Measurements from ENCODE around the gene TRIM59.

Gene TRIM59

GRCh38 chr3:160460033-160460432 is 10.4 kb upstream of the TRIM59 start:
- no peak overlapping the region for H2BK5ac ChIP-seq (ENCODE audit: low read depth, low read length, poor library complexity)
- H2BK12ac ChIP-seq (ENCODE audit: low read length), result no peak overlapping the region
- no peak overlapping the region for H3K14ac ChIP-seq (ENCODE audit: low read length)
- H3K4me1 ChIP-seq (ENCODE audit: control insufficient read depth in 1 of 2, insufficient read depth in 2 of 2, low read length in 2 of 2), result no peaks in the 10 kb centered on the region
- H2BK120ac ChIP-seq (ENCODE audit: insufficient read depth, low read length, poor library complexity), result no peak overlapping the region
- H3K79me1 ChIP-seq (ENCODE audit: low read length), result no peaks in the 10 kb centered on the region
- H4K8ac ChIP-seq (ENCODE audit: low read depth, low read length), result no peak overlapping the region
- H3K36me3 ChIP-seq (ENCODE audit: control insufficient read depth in 1 of 2, insufficient read depth in 2 of 2, low read length in 2 of 2), result no peaks in the 10 kb centered on the region
- no peak overlapping the region for H3K18ac ChIP-seq (ENCODE audit: low read length)
- H3K9ac ChIP-seq (ENCODE audit: low read length), result no peak overlapping the region
- no peaks in the 10 kb centered on the region for H3K27me3 ChIP-seq (ENCODE audit: insufficient read depth, low read length)
- H4K12ac ChIP-seq (ENCODE audit: low read depth, low read length), result no peak overlapping the region
- no peak overlapping the region for H2AK5ac ChIP-seq (ENCODE audit: low read length)
- no peak overlapping the region for H3K4ac ChIP-seq (ENCODE audit: low read depth, low read length)
- no peak overlapping the region for H4K91ac ChIP-seq (ENCODE audit: low read depth, low read length)
- no peak overlapping the region for H3K27ac ChIP-seq (ENCODE audit: low read depth, low read length)
- H3K23ac ChIP-seq (ENCODE audit: low read length), result no peak overlapping the region
- peaks cover 3% of the 10 kb centered on the region for H3K9me3 ChIP-seq (ENCODE audit: insufficient read depth, low read depth, low read length)
- H3K4me2 ChIP-seq (ENCODE audit: low read length), result no peak overlapping the region
- no peaks in the 10 kb centered on the region for H3K79me2 ChIP-seq (ENCODE audit: control insufficient read depth, insufficient read depth, low read length, poor library complexity)
- no peak overlapping the region for H3K4me3 ChIP-seq (ENCODE audit: low read depth, low read length)
- no peak for DNase-seq
- no peak overlapping the region for H2AFZ ChIP-seq (ENCODE audit: insufficient read depth, low read length, poor library complexity)
- WGBS (ENCODE audit: extremely low coverage, insufficient coverage, insufficient read length), result no CpG with 5 or more reads among the region's 3 CpGs

GRCh38 chr3:160459450-160459970 is 9.9 kb upstream of the TRIM59 start:
- H4K12ac ChIP-seq (ENCODE audit: low read depth, low read length), result no peak overlapping the region
- no peak overlapping the region for H2AK5ac ChIP-seq (ENCODE audit: low read length)
- no peaks in the 10 kb centered on the region for H3K4me1 ChIP-seq (ENCODE audit: control insufficient read depth in 1 of 2, insufficient read depth in 2 of 2, low read length in 2 of 2)
- no peak overlapping the region for H3K27ac ChIP-seq (ENCODE audit: low read depth, low read length)
- DNase-seq, result no peak
- H3K79me1 ChIP-seq (ENCODE audit: low read length), result no peaks in the 10 kb centered on the region
- no peak overlapping the region for H3K4me2 ChIP-seq (ENCODE audit: low read length)
- no peak overlapping the region for H4K91ac ChIP-seq (ENCODE audit: low read depth, low read length)
- no peak overlapping the region for H3K9ac ChIP-seq (ENCODE audit: low read length)
- no peak overlapping the region for H2BK120ac ChIP-seq (ENCODE audit: insufficient read depth, low read length, poor library complexity)
- H3K79me2 ChIP-seq (ENCODE audit: control insufficient read depth, insufficient read depth, low read length, poor library complexity), result no peaks in the 10 kb centered on the region
- H3K27me3 ChIP-seq (ENCODE audit: insufficient read depth, low read length), result no peaks in the 10 kb centered on the region
- no peak overlapping the region for H3K4ac ChIP-seq (ENCODE audit: low read depth, low read length)
- H2BK5ac ChIP-seq (ENCODE audit: low read depth, low read length, poor library complexity), result no peak overlapping the region
- no CpG with 5 or more reads among the region's 9 CpGs for WGBS (ENCODE audit: extremely low coverage, insufficient coverage, insufficient read length)
- no peak overlapping the region for H3K18ac ChIP-seq (ENCODE audit: low read length)
- H3K36me3 ChIP-seq (ENCODE audit: control insufficient read depth in 1 of 2, insufficient read depth in 2 of 2, low read length in 2 of 2), result no peaks in the 10 kb centered on the region
- H3K14ac ChIP-seq (ENCODE audit: low read length), result no peak overlapping the region
- no peak overlapping the region for H4K8ac ChIP-seq (ENCODE audit: low read depth, low read length)
- H2AFZ ChIP-seq (ENCODE audit: insufficient read depth, low read length, poor library complexity), result no peak overlapping the region
- no peak overlapping the region for H3K23ac ChIP-seq (ENCODE audit: low read length)
- no peak overlapping the region for H2BK12ac ChIP-seq (ENCODE audit: low read length)
- peaks cover 3% of the 10 kb centered on the region for H3K9me3 ChIP-seq (ENCODE audit: insufficient read depth, low read depth, low read length)
- no peak overlapping the region for H3K4me3 ChIP-seq (ENCODE audit: low read depth, low read length)

- WGBS (ENCODE audit: extremely low coverage, insufficient coverage, insufficient read length), result no CpG with 5 or more reads among the region's 4 CpGs
- H3K79me2 ChIP-seq (ENCODE audit: control insufficient read depth, insufficient read depth, low read length, poor library complexity), result no peaks in the 10 kb centered on the region
- H2BK5ac ChIP-seq (ENCODE audit: low read depth, low read length, poor library complexity), result no peak overlapping the region
Observed at GRCh38 chr3:160458151-160458550, 8.6 kb upstream of the TRIM59 start.

DNA sequence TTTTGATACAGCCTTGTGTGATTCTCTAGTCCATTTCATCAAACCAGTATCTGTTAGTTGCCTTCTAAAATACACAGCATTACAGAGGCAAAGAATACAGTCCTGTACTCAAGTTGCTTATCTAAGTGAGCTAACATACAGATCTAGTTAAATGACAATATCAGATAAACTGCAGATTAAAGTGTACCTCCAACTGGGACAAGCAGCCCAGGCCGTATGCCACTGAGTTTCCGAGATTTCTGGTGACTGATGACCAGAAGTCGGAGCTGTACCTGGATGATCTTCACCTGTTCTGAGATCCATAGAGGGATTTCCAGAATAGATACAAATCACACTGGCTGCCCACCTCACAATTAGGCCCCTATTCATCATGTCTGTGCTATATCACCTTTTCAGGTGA is 6.3 kb upstream of the TRIM59 start:
- H2BK5ac ChIP-seq (ENCODE audit: low read depth, low read length, poor library complexity), result no peak overlapping the region
- no peaks in the 10 kb centered on the region for H3K79me1 ChIP-seq (ENCODE audit: low read length)
- H3K4ac ChIP-seq (ENCODE audit: low read depth, low read length), result no peak overlapping the region
- no peak overlapping the region for H3K27ac ChIP-seq (ENCODE audit: low read depth, low read length)
- H2AK5ac ChIP-seq (ENCODE audit: low read length), result no peak overlapping the region
- no peak overlapping the region for H3K4me2 ChIP-seq (ENCODE audit: low read length)
- no peak overlapping the region for H3K4me3 ChIP-seq (ENCODE audit: low read depth, low read length)
- H3K36me3 ChIP-seq (ENCODE audit: control insufficient read depth in 1 of 2, insufficient read depth in 2 of 2, low read length in 2 of 2), result no peaks in the 10 kb centered on the region
- no peaks in the 10 kb centered on the region for H3K79me2 ChIP-seq (ENCODE audit: control insufficient read depth, insufficient read depth, low read length, poor library complexity)
- no peaks in the 10 kb centered on the region for H3K27me3 ChIP-seq (ENCODE audit: insufficient read depth, low read length)
- H4K12ac ChIP-seq (ENCODE audit: low read depth, low read length), result no peak overlapping the region
- WGBS (ENCODE audit: extremely low coverage, insufficient coverage, insufficient read length), result no CpG with 5 or more reads among the region's 3 CpGs
- H3K18ac ChIP-seq (ENCODE audit: low read length), result no peak overlapping the region
- H4K91ac ChIP-seq (ENCODE audit: low read depth, low read length), result no peak overlapping the region
- no peak overlapping the region for H3K14ac ChIP-seq (ENCODE audit: low read length)
- no peak overlapping the region for H2BK12ac ChIP-seq (ENCODE audit: low read length)
- H3K23ac ChIP-seq (ENCODE audit: low read length), result no peak overlapping the region
- no peak overlapping the region for H3K9ac ChIP-seq (ENCODE audit: low read length)
- H2BK120ac ChIP-seq (ENCODE audit: insufficient read depth, low read length, poor library complexity), result no peak overlapping the region
- H3K9me3 ChIP-seq (ENCODE audit: insufficient read depth, low read depth, low read length), result peaks cover 3% of the 10 kb centered on the region
- no peak overlapping the region for H2AFZ ChIP-seq (ENCODE audit: insufficient read depth, low read length, poor library complexity)
- H3K4me1 ChIP-seq (ENCODE audit: control insufficient read depth in 1 of 2, insufficient read depth in 2 of 2, low read length in 2 of 2), result no peaks in the 10 kb centered on the region
- DNase-seq, result no peak
- H4K8ac ChIP-seq (ENCODE audit: low read depth, low read length), result no peak overlapping the region

More at GRCh38 chr3:160458151-160458550, 8.6 kb upstream of the TRIM59 start:
- Histone ChIP-seq H3K27ac (ENCODE audit: low read depth, low read length) (no peak overlapping the region), H3K4me3 (ENCODE audit: low read depth, low read length) (no peak overlapping the region), H3K27me3 (ENCODE audit: insufficient read depth, low read length) (no peaks in the 10 kb centered on the region), H2AFZ (ENCODE audit: insufficient read depth, low read length, poor library complexity) (no peak overlapping the region), H4K8ac (ENCODE audit: low read depth, low read length) (no peak overlapping the region), H3K9me3 (ENCODE audit: insufficient read depth, low read depth, low read length) (peaks cover 3% of the 10 kb centered on the region), H2BK120ac (ENCODE audit: insufficient read depth, low read length, poor library complexity) (no peak overlapping the region), H3K14ac (ENCODE audit: low read length) (no peak overlapping the region), H3K4ac (ENCODE audit: low read depth, low read length) (no peak overlapping the region), H3K36me3 (ENCODE audit: control insufficient read depth in 1 of 2, insufficient read depth in 2 of 2, low read length in 2 of 2) (no peaks in the 10 kb centered on the region), H3K23ac (ENCODE audit: low read length) (no peak overlapping the region), H2BK12ac (ENCODE audit: low read length) (no peak overlapping the region), H3K4me2 (ENCODE audit: low read length) (no peak overlapping the region), H3K9ac (ENCODE audit: low read length) (no peak overlapping the region), H3K18ac (ENCODE audit: low read length) (no peak overlapping the region), H4K91ac (ENCODE audit: low read depth, low read length) (no peak overlapping the region), H2AK5ac (ENCODE audit: low read length) (no peak overlapping the region), H3K79me1 (ENCODE audit: low read length) (no peaks in the 10 kb centered on the region), H3K4me1 (ENCODE audit: control insufficient read depth in 1 of 2, insufficient read depth in 2 of 2, low read length in 2 of 2) (no peaks in the 10 kb centered on the region), H4K12ac (ENCODE audit: low read depth, low read length) (no peak overlapping the region)
- DNase-seq, result no peak

Measured in trophoblast cell (in vitro differentiated cells and primary cell).